Eye (tissue), 1 donor: ENCODE measurements around the gene FAM181A.
A peak's percentile ranks its signal among the peaks of the same experiment; 100 is the strongest.

ENCODE experiments used
- DNase-seq: peaks from one replicate; pipeline ENCODE4 v3.0.0-alpha.2; 2015

FAM181A gene

DNA sequence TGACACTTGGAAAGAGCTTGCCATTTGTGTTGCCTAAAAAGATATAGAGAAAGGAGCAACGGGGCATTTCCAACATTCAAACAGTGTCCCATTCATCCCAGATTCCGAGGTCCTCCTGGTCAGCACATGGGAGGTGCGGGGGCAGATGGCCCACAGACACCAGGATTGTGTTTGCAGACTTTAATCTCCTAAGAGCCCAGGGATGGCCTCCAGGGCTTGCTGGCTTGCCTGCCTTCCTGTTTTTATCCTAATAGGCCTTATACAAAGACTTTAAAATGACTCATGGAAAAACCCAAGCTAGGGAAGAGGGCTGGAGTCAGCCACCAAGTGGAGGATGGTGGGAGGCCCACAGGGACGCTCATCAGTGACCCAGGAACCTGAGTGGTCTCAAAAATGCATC lies 21.5 kb upstream of the FAM181A start:
- DNase-seq: no peak

DNA sequence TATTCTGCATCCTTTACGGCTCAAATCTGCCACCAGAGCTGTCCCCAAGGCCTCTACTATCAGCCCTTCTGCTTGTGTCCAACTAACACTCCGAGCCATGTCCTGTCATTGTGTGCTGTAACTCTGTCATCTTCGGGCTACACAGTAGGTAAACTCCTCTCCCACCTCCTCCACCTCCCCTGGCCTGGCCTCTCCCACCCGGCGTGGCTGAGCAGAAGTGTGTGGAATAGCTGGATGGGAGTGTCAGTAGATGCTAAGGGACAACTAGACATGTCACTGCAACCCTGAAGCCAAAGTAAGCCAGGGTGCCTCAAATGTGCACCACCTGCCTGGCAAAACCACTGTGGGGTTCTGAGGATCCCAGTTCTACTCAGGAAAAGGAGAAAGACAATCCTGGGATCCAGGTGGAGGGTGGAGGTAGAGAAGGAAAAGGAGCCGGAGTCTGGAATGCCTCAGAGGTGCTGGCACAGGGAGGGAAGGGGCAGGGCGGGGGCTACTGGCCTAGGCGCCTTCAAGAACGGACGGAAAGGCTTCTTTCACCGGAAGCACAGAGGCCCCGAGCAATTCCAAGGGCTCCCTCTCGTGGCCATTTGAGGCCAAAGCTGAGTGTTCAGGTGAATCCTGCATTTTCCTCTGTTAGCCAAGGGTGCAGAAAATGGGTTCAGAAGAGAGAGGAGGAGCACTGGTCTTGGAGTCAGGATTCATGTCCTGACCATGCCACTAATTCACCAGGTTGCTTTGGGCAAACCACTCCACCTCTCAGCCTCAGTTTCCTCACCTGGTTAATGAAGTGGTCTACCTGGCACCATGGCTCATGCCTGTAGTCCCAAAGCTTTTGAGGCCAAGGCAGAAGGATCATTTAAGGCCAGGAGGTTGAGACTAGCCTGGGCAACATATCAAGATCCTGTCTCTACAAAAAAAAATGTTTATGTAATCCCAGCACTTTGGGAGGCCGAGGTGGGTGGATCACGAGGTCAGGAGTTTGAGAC lies 20.5 kb upstream of the FAM181A start:
- DNase-seq: peak; percentile 76

DNA sequence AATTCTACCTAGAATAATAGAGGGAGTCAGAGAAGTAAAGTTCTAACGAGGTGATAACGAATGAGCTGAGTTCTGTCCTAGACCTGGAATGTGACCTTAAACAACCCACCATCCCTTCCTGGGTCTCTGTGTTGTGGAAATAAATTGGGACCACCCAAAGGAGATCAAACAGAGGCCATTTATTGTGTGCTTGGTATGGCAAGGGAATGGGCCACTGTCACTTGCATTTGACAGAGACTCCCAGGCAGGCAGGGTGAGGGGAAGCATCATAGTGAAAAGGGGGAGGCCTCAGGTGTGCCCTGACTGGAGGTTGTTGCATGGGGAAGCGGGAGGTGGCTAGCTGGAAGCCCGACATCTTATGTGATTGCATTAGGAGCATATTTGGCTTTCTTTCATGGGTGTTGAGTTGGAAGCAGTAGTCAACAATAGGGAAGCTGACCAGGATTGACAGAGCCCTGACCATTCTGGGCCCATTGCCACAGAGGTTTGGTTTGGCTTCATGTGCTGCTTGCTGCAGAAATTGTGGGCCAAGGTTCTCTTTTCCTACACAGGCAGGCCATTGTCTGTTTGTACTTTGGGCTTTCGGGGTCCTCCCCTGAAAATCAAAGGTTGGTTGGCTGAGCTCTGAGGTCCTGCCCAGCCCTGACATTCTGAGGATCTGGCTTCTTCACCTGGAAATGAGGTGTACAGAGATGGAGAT lies 17.6 kb upstream of the FAM181A start:
- no peak for DNase-seq

GRCh38 chr14:93911975-93912615 lies 15.0 kb upstream of the FAM181A start:
- DNase-seq: no peak

DNA sequence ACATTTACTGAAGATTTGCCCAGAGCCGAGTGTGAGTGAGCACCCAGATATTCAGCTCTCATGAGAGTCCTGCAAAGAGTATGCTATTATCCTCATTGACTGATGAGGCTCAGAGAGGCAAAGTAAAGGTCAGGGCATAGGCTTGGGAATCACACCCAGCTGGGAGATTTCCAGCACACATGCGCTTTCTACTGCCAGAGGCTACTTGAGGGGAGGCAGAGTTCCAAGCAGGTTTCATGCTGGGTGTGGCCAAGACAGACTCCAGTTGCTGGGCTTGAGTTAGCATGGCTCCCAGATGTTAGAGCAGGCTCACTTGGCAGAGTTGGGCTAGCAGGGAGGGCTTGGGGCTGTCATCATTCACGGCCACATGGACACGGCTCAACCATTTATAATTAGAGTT lies 14.4 kb upstream of the FAM181A start:
- no peak for DNase-seq

DNA sequence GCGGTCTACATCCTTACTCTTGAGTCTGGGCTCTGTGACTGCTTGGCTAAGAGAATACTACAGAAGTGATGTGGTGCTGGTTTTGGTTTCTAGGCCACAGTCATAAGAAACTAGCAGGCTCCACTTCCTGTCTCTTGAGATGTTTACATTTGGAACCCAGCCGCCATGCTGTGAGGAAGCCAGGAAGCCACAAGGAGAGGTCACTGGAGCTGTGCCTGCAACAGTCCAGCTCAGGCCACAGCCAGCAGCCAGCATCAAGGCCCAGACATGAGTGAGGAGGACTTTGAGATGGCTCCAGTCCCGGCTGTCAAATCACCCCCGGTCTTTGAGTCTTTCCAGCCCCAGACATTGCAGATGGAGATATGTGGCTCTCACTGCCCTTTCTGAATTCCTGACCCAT lies 12.9 kb upstream of the FAM181A start:
- DNase-seq: no peak

GRCh38 chr14:93915070-93915705 lies 12.0 kb upstream of the FAM181A start:
- DNase-seq: no peak

- no peak for DNase-seq
Measured at GRCh38 chr14:93915800-93916199, 11.3 kb upstream of the FAM181A start.

- no peak for DNase-seq
Measured at GRCh38 chr14:93916498-93916897, 10.6 kb upstream of the FAM181A start.

GRCh38 chr14:93917141-93917540 lies 10.0 kb upstream of the FAM181A start:
- DNase-seq: no peak

DNA sequence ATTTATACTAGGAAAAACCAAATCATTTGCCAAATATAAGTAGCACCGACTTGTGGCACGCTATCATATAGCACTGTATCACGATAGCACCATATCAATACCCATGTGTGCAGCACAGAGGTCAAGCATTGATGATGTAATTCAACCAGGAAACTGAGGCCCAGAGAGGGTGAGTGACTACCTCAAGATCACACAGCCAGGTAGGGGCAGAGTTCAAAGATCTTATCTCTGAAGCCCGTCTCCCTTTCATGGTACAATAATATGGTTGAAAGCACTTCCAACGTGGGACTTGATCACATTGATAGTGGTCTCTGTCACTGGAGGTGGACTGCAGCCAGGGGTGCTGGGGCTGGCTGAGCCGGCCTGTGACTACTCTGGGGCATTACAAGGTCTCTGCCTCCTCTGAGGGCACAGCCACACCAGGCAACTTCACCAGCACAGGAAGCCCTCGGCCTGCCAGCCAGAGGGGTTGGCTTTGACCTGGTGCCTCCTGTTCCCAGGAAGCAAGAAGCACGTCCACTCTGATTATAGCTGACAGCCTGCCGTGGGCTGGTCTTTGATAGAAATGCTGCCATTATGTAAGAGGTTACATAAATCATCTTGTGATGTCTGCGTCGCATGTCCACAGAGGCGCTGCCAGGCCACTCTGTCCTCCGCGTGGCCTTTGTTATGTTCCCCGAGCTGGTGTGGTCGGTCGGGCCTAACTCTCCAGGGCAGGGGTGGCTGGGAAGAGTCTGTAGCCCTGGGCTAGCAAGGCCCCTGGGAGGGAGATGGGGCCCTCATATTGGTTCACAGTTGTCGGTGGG lies 5.9 kb upstream of the FAM181A start:
- no peak for DNase-seq

- no peak for DNase-seq
Measured at GRCh38 chr14:93923626-93924025, 3.5 kb upstream of the FAM181A start.

DNA sequence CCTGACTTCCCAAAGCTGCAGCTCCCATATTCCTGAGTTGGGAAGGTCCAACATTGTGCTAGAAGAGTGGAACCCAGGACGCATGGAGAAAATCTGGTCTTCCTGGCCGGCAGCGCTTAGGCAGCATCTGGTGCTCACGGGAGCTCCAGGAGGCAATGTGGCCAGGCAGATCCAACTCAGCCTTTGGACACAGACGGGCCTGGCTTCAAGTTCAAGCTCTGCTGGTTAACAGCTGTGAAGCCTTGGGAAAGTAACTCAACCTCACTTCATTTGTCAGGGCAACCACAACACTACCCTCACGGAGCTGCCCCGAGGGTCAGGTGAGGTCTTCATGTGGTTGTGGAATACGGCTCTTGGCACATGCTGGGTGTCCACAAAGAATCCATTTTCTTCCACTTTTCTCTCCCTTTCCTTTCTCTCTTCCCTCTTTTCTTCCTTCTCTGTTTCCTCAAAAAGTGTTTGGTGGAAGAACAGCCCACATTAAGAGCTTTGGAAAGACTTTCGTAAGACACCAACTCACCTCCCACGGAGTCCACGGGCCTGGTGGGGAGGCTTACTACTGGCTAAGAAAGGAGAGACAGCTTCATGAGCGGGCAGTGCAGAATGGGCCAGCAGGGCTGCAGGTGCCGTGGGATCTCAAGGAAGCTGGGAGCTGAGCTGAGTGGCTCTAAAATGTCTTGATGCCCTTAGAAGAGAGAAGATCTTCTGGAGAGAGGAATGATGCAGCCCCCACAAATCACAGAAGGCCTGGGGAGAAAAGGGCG lies 2.4 kb upstream of the FAM181A start:
- DNase-seq: no peak

DNA sequence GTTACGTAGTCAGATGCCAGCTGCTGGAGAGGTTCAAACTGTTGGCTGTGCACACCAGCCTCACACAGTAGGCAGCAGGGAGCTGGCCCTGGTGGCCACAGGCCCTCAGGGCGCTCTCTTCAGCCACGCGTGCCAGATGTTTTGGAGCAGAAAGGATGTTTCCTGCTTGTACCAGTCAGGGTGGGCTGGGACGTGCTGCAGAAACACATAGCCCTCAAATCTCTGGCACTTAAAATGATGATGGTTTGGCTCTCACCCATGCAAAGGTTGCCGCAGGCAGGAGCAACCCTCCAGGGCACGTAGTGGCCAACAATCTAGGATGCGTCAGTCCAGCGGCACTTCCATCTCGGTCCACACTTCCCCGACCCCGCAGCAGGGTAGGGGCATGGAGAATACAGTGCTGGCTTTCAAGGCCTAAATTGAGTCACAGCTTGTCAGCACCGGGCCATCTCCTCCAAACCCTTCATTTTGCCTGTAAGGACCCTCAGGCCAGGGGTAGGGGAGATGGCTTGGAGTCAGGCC lies 1.7 kb upstream of the FAM181A start:
- DNase-seq: no peak

- DNase-seq: peak; percentile 62
Measured at GRCh38 chr14:93926245-93926872, 785 bp upstream of the FAM181A start.

DNA sequence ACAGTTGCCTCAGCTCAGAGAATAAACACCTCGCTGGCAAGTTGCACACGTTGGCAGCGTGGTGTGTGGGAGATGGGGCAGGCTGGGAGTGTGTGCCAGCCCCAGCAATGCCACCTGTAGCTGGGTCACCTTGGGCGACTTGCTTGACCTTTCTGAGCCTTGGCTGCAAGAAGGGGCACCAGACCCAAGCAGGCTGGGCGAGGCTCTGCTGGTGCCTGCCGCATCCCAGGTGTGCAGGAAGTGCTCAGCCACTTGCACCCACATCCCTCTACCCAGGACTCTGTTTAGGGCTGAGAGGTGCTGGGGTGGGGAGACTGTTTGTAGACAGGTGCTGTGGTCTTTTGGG lies 629 bp downstream of the FAM181A start:
- DNase-seq: no peak

- DNase-seq: no peak
Measured at GRCh38 chr14:93928184-93929047, 1.3 kb downstream of the FAM181A start.

DNA sequence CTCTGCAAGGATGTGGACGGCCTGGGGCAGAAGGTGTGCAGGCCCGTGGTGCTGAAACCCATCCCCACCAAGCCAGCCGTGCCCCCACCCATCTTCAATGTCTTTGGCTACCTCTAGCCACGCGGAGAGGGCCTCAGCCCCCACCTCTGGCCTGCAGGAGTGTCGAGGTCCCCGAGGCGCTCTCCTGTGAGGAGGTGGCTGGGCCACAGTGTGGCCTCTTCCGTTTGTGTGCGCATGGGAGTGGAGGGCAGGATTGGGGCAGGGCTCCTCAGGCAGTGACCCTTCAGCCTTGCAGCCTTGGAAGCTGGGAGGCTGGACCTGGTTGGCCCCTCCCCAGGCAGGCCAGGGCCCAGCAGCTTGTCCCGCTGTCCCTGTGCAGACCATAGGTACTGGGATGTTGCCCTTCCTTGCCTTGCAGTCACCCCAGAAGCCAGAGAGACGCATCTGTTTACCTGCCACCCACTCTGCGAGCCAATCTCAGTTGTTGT lies 1.9 kb downstream of the FAM181A start:
- no peak for DNase-seq

DNA sequence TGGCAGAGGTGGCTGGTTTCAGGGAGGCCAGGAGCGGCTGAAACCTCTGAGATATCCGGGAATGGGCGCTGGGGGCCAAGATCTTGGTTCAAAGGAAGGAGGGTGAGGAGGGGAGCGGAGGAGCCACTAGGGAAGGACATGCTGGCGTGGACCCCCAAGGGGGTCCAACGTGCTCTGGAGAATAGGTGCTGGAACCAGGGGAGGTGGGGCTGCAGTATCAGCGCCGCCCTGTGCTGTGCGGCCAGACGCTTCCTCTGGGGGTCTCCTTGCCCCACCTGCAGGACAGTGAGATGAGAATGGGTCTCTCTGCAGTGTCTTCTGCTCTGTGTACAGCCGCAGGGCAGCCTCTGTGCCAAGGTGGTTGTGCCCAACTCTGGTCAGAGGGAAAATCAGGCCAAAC lies 2.5 kb downstream of the FAM181A start:
- no peak for DNase-seq
